ENCODE data around the gene NCOA1.

The NCOA1 gene

DNA sequence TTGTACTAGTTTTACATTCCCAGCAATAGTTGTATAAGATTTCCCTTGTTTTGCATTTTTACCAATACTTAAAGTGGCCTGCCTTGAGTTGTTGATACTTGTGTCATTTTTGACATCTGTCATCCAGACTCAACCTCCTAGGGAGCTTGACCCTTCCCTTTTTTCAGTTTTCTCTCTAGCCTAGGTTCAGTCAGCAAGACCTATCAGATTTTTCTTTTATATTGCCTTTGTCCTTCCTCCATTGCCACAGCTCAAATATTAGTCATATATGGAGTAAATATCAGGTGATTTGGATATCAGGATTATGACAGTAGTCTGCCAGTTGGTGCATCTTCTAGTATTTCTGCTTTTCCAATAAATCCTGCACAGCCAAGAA lies 315.6 kb downstream of the NCOA1 start:
- DNase-seq: no peak

- DNase-seq: no peak
These were observed 318.4 kb downstream of the NCOA1 start for GRCh38 chr2:24809316-24810007.

GRCh38 chr2:24813691-24814137 lies 322.7 kb downstream of the NCOA1 start:
- no peak for DNase-seq

GRCh38 chr2:24814516-24814915 lies 323.5 kb downstream of the NCOA1 start:
- DNase-seq: no peak

DNA sequence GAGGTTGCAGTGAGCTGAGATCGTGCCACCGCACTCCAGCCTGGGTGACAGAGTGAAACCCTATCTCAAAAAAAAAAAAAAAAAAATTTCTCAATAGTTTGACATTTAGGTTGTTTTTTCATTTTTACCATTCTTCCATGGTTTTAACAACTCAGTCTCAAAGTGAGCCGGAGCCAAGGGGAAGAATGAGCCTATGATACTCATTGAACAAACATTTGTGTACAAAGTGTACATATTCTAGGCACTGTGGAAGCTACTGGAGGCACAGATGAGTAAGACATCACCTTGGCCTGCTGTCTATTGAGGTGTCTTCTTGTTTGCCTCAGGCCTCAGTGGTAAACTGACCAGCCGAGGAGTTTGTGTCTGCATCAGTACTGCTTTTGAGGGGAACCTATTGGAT lies 324.1 kb downstream of the NCOA1 start:
- DNase-seq: peak; percentile 11

GRCh38 chr2:24816404-24816803 lies 325.4 kb downstream of the NCOA1 start:
- peak; percentile 9 to 11 for DNase-seq

DNA sequence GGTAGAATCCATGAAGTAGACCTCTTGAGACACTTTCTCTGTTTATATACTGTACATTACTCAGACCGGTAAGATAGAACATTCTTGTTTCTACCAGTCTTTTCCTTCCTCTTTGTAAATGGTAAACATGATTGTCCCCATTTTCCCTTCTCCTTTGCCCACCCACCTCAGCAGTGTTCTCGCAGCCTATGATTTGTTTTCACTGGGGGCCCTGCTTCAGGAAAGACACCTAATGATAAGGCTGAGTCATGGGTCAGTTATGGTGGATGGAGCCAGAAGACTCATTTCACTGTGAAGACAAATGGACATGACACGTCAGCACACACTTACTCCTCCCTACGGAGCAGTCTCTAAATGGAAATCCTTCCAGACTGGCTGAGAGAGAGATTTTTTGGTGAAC lies 325.8 kb downstream of the NCOA1 start:
- peak; percentile 5 to 13 for DNase-seq

DNA sequence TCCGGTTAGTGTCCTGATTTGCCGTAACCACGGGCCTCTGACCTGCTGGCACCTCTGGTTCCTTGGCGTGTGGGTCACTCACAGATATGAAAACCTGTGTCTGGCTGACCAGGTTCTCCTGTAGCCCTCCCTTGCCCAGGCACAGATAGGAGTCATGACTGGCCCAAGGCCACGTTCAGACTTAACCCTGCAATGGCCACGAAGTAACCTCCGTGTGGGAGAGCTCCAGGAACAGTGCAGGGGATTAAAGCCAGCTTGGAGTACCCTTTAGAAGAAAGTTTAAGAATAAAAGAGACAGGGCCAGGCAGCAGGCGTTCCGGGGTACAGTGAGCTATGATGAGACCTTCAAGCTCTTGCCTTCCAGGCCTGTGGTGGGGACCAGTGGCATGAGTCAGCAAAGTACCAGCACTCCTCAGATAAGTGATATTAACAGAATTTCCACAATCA lies 327.7 kb downstream of the NCOA1 start:
- peak; percentile 21 for DNase-seq

DNA sequence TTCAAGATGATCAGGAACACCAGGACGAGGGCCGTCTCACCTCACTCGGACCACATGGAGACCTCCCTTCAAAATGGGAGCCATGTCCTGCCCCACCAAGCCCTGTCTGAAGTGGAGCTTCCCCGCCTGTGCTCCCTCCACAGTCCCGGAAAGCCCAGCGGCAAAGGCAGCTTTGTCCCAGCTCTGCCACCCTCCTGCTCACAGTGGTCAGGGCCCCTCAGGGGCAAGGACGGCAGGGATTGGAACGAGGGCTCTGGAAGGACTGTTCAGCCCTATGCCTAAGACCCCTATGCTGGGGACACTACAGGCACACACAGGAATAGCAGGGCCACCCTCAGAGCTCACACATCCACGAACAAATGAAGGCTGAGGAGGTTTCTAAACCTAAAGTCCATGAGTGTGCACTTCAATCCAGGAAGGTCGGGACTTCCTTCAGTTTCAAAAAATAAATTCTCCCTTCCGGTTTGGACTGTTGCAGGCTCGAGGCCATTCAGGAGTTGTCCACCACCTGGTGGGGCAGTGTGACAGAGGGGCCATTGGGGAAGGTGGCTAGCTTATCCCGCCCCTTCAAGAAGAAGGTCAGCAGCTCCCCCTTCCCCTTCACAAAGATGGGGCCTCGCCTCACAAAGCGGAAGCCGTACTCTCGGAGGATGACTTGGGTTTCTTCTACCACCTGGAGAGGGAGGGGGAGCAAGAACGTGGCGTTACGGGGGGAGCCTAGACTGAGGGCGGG lies 328.6 kb downstream of the NCOA1 start:
- peak; percentile 15 to 17 for DNase-seq

GRCh38 chr2:24820175-24820513 lies 329.1 kb downstream of the NCOA1 start:
- peak; percentile 18 for DNase-seq
